Rectal smooth muscle tissue (tissue), 1 donor: ENCODE data around the gene ZBTB6.
"Not testable (repeated sequence)": the region's sequence is repeated elsewhere in the genome, so short reads cannot be mapped to it uniquely, and the experiment has no call there.

Source experiments
- H3K27ac ChIP-seq: one replicate; pipeline ENCODE4 v1.7.0; 2013; ENCODE audit warnings: low read depth, low read length, inconsistent platforms
- H3K27me3 ChIP-seq: one replicate; pipeline ENCODE4 v1.7.0; 2013; ENCODE audit warnings: low read length; ENCODE audit not compliant: control insufficient read depth, insufficient read depth
- H3K36me3 ChIP-seq: one replicate; pipeline ENCODE4 v1.7.0; 2013; ENCODE audit warnings: low read length; ENCODE audit not compliant: control insufficient read depth, insufficient read depth
- H3K4me1 ChIP-seq: one replicate; pipeline ENCODE4 v1.7.0; 2013; ENCODE audit warnings: low read length; ENCODE audit not compliant: control insufficient read depth, insufficient read depth
- H3K4me3 ChIP-seq: one replicate; pipeline ENCODE4 v1.7.0; 2013; ENCODE audit warnings: low read length
- H3K9ac ChIP-seq: one replicate; pipeline ENCODE4 v1.7.0; 2013; ENCODE audit warnings: low read length

ZBTB6 gene

GRCh38 chr9:122906122-122906521, 7.0 kb downstream of the ZBTB6 start:
- peaks cover 12% of the 10 kb centered on the region for H3K4me1 ChIP-seq
- not testable (repeated sequence) for H3K27me3 ChIP-seq

GRCh38 chr9:122904823-122905710, 8.1 kb downstream of the ZBTB6 start, which contains the start of gene RC3H2:
Gene RC3H2, minus strand, starts transcription at chr9:122905359. Its CDS starts 7,850 bp downstream, at chr9:122897509.
- no peaks in the 10 kb centered on the region for H3K36me3 ChIP-seq
- H3K4me3 ChIP-seq, result peak within 1 kb of the TSS; percentile 90
- peak within 1 kb of the TSS; percentile 88 for H3K9ac ChIP-seq
- H3K4me1 ChIP-seq, result peaks cover 15% of the 10 kb centered on the region
- peak within 1 kb of the TSS; percentile 95 for H3K27ac ChIP-seq
- no peaks in the 10 kb centered on the region for H3K27me3 ChIP-seq

More at GRCh38 chr9:122906122-122906521, 7.0 kb downstream of the ZBTB6 start:
- H3K9ac ChIP-seq, H3K36me3 ChIP-seq, H3K27ac ChIP-seq, H3K4me3 ChIP-seq: not testable (repeated sequence)

GRCh38 chr9:122904466-122904822, 8.7 kb downstream of the ZBTB6 start:
- Histone ChIP-seq H3K36me3 (no peaks in the 10 kb centered on the region), H3K9ac (peak overlapping the region; percentile 88), H3K27ac (peak overlapping the region; percentile 95), H3K4me3 (peak overlapping the region; percentile 90), H3K27me3 (no peaks in the 10 kb centered on the region), H3K4me1 (peaks cover 15% of the 10 kb centered on the region)

GRCh38 chr9:122900791-122901190, 12.3 kb downstream of the ZBTB6 start:
- Histone ChIP-seq H3K4me1 (peaks cover 15% of the 10 kb centered on the region), H3K27me3 (no peaks in the 10 kb centered on the region), H3K4me3 (no peak overlapping the region), H3K27ac (no peak overlapping the region), H3K9ac (no peak overlapping the region), H3K36me3 (peaks cover 5% of the 10 kb centered on the region)

GRCh38 chr9:122897969-122898368, 15.2 kb downstream of the ZBTB6 start:
- H3K27me3 ChIP-seq, result no peaks in the 10 kb centered on the region
- H3K4me3 ChIP-seq, result no peak overlapping the region
- H3K27ac ChIP-seq, result no peak overlapping the region
- peaks cover 7% of the 10 kb centered on the region for H3K36me3 ChIP-seq
- no peak overlapping the region for H3K9ac ChIP-seq
- peaks cover 3% of the 10 kb centered on the region for H3K4me1 ChIP-seq

GRCh38 chr9:122888480-122888879, 24.6 kb downstream of the ZBTB6 start:
- Histone ChIP-seq H3K36me3 (peaks cover 5% of the 10 kb centered on the region), H3K27ac (no peak overlapping the region), H3K4me1 (no peaks in the 10 kb centered on the region), H3K4me3 (no peak overlapping the region), H3K27me3 (no peaks in the 10 kb centered on the region), H3K9ac (no peak overlapping the region)

GRCh38 chr9:122883125-122883524, 30.0 kb downstream of the ZBTB6 start:
- H3K36me3 ChIP-seq, result peaks cover 18% of the 10 kb centered on the region
- no peak overlapping the region for H3K9ac ChIP-seq
- H3K4me3 ChIP-seq, result no peak overlapping the region
- H3K27me3 ChIP-seq, result no peaks in the 10 kb centered on the region
- H3K4me1 ChIP-seq, result no peaks in the 10 kb centered on the region
- no peak overlapping the region for H3K27ac ChIP-seq

GRCh38 chr9:122879443-122879842, 33.7 kb downstream of the ZBTB6 start:
- Histone ChIP-seq H3K27ac (no peak overlapping the region), H3K4me1 (no peaks in the 10 kb centered on the region), H3K27me3 (no peaks in the 10 kb centered on the region), H3K4me3 (no peak overlapping the region), H3K9ac (no peak overlapping the region), H3K36me3 (peaks cover 35% of the 10 kb centered on the region)

GRCh38 chr9:122875523-122875922, 37.6 kb downstream of the ZBTB6 start:
- H3K27me3 ChIP-seq, result no peaks in the 10 kb centered on the region
- H3K4me3 ChIP-seq, result no peak overlapping the region
- no peak overlapping the region for H3K9ac ChIP-seq
- H3K4me1 ChIP-seq, result no peaks in the 10 kb centered on the region
- H3K36me3 ChIP-seq, result peaks cover 29% of the 10 kb centered on the region
- H3K27ac ChIP-seq, result no peak overlapping the region

- not testable (repeated sequence) for H3K4me1 ChIP-seq, H3K27ac ChIP-seq, H3K27me3 ChIP-seq, H3K4me3 ChIP-seq, H3K36me3 ChIP-seq, H3K9ac ChIP-seq
These were observed 45.8 kb downstream of the ZBTB6 start for GRCh38 chr9:122867276-122867675.

- H3K9ac ChIP-seq, result no peak overlapping the region
- H3K27ac ChIP-seq, result no peak overlapping the region
- H3K27me3 ChIP-seq, result no peaks in the 10 kb centered on the region
- H3K36me3 ChIP-seq, result no peaks in the 10 kb centered on the region
- no peak overlapping the region for H3K4me3 ChIP-seq
- no peaks in the 10 kb centered on the region for H3K4me1 ChIP-seq
These were observed 47.0 kb downstream of the ZBTB6 start for GRCh38 chr9:122866079-122866478.

GRCh38 chr9:122865300-122865699, 47.8 kb downstream of the ZBTB6 start:
- Histone ChIP-seq H3K4me1 (no peaks in the 10 kb centered on the region), H3K27ac (no peak overlapping the region), H3K4me3 (no peak overlapping the region), H3K9ac (no peak overlapping the region), H3K36me3 (no peaks in the 10 kb centered on the region), H3K27me3 (no peaks in the 10 kb centered on the region)

- Histone ChIP-seq H3K9ac (no peak overlapping the region), H3K4me3 (no peak overlapping the region), H3K36me3 (peaks cover 6% of the 10 kb centered on the region), H3K27me3 (no peaks in the 10 kb centered on the region), H3K27ac (no peak overlapping the region), H3K4me1 (no peaks in the 10 kb centered on the region)
These were observed 49.7 kb downstream of the ZBTB6 start for GRCh38 chr9:122863407-122863806.
